ENCODE data around the gene TMEM100.

TMEM100 gene, protein sequence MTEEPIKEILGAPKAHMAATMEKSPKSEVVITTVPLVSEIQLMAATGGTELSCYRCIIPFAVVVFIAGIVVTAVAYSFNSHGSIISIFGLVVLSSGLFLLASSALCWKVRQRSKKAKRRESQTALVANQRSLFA

GRCh38 chr17:55722742-55723487 lies at the start of gene TMEM100:
TMEM100 (minus strand) TSS chr17:55722864; CDS start chr17:55721070, 1,794 bp downstream.
- no peak for DNase-seq

DNA sequence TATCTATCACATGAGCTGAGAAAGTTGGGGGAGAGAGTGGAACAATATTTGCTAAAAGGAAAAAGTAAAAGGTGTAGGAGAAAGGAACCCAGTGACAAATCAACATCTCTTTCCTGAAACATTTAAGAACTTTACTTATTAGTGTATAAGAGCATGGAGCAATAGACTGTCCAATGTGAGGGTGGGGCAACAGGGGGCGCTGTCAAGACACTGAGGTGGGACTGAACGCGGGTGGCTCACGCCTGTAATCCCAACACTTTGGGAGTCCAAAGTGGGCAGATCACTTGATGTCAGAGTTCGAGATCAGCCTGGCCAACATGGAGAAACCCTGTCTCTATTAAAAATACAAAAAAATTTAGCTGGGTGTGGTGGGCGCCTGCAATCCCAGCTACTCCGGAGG lies 49.4 kb upstream of the TMEM100 start:
- DNase-seq: no peak

GRCh38 chr17:55770196-55770870 lies 47.7 kb upstream of the TMEM100 start:
- DNase-seq: no peak

DNA sequence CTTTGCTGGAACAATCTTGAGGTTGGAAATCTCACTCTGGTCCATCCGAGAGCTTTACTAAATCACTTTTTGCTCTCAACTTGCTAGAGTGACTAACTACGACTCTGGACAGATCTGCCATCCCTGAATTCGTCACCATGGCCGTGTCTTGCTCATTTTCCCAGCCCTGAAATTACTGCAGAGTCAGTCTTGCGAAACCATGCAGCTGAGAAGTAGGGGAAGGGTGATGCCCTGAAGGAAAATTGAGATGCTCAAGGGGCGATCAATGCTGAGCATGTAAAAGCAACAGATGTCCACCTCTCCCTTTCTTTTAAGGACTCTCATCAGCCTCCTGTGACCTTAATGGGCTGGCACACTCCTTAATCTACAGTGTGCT lies 46.9 kb upstream of the TMEM100 start:
- no peak for DNase-seq

DNA sequence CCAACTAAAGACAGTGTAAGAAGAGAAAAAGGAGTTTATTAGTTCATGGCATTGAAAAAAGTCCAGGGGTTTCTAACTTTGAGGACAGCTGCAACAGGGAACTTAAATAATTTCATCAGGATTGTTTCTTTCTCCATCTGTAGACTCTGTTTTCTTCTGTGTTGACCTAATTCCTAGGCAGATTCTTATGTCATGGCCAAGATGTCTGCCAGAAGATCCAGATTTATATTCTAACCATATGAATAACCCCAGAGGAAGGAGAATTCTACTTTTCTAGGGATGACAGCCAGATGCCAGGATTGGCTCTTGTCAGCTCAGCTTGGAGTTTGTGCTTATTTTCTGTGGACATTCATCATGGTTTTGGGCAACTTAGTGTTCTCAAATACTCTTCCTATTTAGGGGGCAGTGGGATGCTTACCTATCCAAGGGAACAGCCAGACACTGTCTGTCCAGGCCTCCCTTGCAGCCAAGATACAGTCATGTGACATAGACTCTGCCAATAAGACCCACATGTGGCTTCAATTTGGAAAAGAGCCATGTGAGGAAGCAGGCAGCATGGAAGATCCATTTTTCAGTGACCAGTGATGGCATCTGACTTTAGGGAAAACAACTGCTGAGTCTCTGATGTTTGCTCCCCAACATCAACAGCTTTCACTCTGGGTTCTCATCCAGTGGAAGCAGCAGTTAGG lies 46.4 kb upstream of the TMEM100 start:
- no peak for DNase-seq

DNA sequence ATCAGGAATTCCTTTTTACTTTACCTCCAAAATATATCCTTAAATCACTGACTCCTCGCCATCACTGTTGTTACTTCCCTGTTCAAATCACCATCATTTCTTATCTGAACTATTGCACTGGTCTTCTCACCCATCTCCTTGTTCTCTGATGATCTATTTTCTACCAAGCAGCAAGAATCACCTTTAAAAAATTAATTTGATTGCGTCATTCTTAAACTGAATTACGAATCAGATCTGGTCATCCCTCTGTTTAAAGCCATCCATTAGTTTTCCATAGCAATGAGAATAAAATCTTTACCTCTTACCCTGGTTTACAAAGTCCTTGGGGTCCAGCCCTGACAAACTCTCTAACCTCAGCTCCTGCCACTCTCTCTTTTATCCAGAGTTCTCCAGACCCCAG lies 42.8 kb upstream of the TMEM100 start:
- DNase-seq: no peak

DNA sequence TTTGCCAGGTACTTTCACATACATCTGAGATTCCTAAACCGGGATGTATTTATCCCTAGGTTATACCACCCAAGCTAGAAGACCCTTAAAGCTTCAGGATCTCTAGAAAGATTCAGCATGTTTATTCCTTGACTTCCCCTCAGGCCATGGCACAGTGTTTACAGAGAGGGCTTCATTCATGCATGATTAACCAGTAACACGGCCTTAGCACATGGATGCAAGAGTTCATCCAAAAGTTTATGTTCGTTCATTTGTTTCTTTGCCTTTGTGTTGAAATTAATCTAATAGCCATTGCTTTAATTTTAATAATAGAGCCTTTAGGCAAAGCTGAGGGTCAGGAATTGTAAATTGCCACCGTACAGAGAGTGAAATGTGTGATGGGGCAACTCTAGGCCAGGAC lies 41.9 kb upstream of the TMEM100 start:
- DNase-seq: no peak

GRCh38 chr17:55763856-55764255 lies 41.2 kb upstream of the TMEM100 start:
- DNase-seq: no peak

- no peak for DNase-seq
Observed at GRCh38 chr17:55762086-55762858, 39.6 kb upstream of the TMEM100 start.

DNA sequence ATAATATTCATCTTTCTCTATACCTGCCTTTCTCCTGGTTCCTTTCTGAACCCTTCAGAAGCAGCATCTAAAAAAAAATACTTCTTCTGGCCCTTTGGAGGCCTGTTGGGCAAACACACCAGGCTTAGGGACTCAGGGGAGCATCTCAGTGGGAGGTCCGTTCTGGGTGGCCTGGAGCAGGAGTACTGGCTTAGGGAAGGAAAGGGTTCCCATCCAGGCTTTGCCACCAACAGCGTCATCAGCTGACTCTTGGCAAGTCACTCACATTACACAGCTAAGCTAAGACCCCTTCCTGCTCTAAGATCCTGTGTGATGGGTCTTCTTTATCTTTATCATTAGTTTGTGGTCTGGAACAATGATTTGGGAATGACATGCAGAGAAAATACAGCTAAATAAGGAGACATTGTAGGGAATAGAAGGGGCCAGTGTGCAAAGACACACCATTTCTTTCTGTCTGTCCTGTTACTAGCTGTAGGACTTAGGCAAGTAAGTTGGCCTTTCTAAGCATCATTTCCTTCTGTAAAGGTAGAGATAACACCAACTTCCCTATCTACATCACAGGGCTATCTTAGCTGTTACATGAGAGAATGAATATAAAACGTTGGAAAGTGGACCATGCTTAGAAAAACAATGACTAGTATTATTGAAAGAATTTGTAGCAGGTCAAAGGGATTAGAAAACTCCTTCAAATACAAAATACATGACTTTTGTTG lies 38.1 kb upstream of the TMEM100 start:
- DNase-seq: no peak

DNA sequence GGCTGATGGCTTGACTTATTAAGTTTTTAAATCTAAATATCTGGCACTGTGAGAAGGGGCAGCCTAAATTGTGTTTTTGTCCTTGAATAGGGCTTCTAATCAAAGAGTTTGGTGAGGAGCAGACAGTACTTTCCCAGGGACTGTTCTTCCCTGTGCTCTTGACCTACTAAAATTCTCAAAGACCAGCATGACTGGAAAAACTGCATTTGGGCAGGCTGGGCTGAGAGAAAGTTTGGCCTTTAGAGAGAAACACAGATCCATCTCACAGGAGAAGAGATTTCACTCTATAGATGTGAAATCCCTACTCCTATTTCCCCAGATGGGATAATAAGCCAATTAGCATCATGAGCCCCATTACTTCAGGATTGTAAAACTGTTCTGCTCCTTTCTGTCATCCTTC lies 35.5 kb upstream of the TMEM100 start:
- no peak for DNase-seq

DNA sequence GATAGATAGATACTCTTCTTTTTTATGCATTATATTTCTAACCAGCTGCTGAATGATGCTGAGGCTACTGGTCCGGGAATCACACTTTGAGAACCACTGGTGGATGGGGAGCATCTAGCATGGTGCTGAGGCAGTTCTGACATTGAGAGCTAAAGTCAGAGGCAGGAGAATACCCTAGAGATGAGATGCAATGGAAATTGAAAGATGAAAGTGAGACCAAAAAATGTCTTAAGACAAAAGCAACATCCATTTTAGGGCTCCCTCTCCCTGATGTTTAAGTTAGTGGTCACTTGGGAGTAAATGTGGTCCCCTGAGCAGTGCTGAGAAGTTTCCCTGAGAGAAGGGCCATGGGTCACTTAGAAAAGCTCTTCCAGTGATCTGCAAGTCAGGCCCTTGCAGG lies 35.0 kb upstream of the TMEM100 start:
- DNase-seq: no peak

DNA sequence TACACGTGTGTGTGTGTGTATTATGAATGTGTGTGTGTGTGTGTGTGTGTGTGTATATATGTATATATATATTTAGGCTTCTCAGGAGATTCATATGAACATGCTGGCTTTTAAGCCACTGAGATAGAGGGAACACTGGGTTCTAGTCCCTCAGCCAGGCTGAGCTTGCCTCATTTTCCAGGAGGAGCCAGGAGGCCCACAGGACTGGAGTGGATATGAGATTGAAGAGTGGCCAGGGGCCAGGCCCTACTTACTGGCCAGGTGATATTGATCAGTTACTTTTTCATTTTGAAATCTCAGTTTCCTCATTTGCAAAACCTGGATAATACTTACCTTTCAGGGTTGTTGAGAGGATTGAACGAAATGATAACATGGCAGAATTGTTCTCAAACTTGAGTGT lies 34.0 kb upstream of the TMEM100 start:
- DNase-seq: no peak

- DNase-seq: no peak
Observed at GRCh38 chr17:55751720-55752250, 29.1 kb upstream of the TMEM100 start.

DNA sequence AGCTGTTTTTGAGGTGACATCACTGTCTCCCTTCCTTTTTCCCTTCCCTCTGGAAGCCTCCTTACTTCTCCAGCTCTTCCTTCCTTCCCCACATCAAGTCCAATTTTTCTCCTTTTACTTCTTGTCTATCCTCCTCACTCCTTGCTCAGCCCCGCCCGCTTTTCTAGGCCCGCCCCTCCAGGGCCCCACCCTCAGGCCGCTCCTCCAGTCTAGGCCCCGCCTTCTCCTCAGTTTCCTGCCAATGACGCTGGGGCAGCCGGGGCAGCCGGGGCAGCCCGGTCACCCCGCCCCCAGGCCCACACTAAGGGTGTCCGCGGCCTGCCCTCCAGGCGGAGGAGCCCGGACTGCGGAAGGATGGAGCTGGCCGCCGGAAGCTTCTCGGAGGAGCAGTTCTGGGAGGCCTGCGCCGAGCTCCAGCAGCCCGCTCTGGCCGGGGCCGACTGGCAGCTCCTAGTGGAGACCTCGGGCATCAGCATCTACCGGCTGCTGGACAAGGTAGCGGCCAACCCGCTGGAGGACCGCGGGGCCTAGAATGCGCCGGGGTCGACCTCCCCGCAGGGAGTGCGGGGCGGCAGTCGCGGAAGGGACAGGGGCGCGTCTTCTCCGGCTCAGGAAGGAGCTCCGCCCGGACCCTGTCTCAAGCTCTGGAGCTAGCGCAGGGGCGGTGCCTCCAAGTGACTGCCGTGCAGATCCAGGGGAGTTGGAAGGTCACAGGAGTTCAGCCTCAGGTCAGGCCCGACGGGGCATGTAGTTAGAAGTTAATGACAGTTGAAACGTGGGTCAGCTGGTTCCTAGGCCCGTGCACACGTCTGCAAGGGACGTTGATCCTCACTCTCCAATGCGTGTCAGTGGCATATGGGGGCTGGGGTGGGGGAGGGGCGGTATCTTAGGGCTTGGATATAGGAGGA lies 28.3 kb upstream of the TMEM100 start, which contains the start of gene PCTP:
Gene PCTP (plus strand): TSS at position 302 of the 908 bp plus-strand sequence. CDS start 53 bp downstream, at position 355.
- DNase-seq: peak; percentile 50 to 75 (median 66)

DNA sequence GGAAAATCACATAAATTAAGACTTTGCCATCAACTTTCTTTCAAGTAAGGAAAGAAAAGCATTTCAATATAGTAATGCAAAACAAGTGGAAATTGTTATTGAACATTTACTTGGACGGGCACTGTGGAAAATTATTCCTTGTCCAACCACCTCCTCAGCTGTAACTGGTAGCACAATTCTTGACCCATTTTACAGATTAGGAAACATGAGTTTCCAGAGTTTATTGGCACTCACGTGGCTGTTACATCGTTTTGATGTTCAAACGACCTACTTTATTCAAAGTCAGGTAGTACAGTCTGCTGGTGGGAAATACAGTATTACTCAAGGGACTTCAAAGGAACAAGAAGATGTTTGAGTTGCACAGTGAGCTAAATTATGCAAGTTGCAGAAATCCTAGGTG lies 27.3 kb upstream of the TMEM100 start:
- no peak for DNase-seq

GRCh38 chr17:55748841-55749240 lies 26.2 kb upstream of the TMEM100 start:
- DNase-seq: no peak

DNA sequence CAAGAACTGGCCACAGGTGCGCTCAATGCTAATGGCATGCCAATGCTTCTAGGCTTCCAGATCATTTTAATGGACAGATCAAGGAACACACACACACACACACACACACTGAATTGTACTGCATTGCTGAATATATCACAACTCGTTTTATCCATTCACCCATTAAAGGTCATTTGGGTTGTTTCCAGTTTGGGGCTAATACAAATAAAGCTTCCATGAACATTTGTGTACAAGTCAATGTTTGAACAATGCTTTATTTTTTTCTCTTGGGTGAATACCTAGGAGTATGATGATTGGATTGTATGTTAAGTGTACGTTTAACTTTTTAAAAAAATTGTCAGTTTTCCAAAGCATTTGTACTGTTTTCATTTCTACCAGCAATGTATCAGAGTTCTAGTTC lies 24.5 kb upstream of the TMEM100 start:
- DNase-seq: no peak

DNA sequence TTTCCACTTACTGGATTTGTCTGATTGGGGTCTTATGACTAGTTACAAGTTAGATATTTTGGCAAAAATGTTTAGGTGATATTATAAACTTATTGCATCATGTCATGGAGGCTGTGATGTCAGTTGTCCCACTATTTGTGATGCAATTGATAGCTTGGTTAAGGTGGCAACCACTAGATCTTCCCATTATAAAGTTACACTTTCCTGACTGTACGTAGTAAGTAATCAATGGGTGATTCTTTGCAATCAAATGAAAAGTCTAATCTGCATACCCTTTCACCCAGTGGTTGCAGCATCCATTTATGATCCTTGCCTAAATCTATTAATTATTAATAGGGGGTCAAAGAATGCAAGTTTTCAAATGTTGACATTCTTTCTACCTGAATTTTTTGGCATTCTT lies 23.8 kb upstream of the TMEM100 start:
- no peak for DNase-seq

DNA sequence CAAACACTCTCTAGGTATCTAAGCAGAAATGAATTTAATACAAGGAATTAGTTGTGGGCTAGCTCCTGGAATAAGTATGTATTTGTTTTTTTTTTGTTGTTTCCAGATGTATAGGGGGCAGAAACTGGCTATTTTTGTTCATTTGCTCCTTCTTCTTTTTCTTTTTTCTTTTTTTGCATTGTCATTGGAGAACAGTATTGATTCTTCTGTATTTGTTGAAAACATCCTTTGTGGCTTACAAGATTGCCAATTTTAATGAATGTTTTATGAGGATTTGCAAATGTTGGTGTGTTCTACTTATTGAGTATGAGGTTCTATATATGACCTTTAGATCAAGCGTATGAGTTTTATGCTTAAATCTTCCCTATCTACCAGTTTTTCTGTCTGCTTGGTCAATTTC lies 22.6 kb upstream of the TMEM100 start:
- no peak for DNase-seq
